NCI-H146 treated with DMSO at 0.1 percent for 48 hours (cell line): ENCODE measurements around the gene AKR1B1.
"Not testable (repeated sequence)": the region's sequence is repeated elsewhere in the genome, so short reads cannot be mapped to it uniquely, and the experiment has no call there.

Experiments
- DNase-seq: peaks from one replicate; lab custom pipeline; 2025; ENCODE audit not compliant: unreplicated experiment; lab: John Stamatoyannopoulos, UW

The AKR1B1 gene

DNA sequence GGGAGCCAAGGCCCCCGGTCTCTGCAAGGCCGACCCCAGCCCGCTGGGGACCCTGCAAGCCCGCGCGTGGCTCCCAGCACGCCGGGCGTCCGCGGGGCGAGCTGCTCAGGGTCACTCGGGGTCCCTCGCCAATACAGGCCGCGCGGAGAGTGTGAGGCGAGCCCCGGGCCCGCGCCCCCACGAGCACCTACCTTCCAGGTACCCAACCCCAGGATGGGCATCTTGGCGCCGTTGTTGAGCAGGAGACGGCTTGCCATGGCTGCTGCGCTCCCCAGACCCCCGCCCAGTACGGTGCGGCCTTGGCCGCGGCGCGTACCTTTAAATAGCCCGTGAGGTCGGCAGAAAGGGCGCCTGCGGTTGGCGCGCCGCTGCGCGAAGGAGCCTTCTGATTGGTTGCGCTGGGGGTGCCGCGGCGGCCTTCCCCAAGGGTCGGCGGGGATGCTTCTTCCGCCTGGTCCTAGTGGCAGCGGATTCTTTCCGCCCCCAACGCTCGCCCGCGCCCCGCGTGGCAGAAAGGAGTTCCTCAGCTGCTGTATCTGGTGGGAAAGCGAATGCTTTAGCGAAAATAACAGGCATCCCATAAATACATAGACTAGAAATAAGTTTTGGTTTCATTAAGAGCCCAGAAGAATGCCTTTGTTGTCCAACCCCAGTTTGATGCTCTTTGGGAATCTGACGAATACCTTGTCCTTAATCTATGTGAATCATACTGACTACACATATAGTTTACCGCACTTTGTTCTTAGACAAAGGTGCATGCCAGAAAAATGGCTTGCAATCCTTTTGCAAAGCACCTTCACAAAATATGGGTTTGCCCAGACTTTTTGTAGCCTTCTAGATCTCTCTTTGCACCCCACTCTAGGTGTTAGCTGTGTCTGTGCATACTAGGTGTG is at the start of gene AKR1B1:
AKR1B1 (minus strand) TSS at position 295 of the 893 bp plus-strand sequence; CDS start at position 257, 38 bp downstream.
- peak; percentile 84 for DNase-seq

DNA sequence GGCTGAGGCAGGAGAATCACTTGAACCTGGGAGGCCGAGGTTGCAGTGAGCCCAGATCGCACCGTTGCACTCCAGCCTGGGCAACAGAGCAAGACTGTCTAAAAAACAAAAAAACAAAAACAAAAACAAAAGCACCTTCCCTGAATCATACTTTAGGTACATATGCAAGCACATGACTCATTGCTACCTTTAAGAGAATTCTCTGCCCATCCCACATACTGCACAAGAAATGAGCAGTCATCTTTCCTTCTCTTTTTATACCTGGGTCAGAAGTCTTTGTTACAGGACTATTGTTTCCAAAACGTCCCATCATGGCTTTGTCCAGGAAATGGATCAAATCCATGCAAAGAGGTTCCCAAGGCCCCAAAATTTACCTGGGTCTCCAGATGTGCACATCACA is 47.0 kb upstream of the AKR1B1 start:
- DNase-seq, result no peak

DNA sequence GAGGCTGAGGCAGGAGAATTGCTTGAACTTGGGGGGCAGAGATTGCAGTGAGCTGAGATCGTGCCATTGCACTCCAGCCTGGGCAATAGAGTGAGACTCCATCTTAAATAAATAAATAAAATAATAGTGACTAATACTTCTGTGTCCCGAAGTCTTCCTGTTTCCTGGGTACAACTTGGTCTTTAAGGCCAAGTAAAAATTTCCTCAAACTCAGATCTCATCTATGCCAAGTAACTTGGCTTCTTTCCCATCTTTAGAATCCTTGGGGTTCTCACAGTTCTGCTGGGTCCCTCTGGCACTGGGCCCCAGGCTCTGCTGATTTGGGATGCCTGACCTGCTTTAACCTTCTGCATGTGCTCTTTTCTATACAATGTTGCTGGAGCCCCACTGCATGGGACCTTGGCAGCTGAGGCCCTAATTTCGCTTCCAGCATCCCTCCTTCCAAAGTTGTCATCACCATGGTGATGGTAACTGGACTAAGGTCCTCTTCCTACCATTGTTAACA is 45.8 kb upstream of the AKR1B1 start:
- DNase-seq, result no peak

- DNase-seq, result no peak
These were observed 43.8 kb upstream of the AKR1B1 start for GRCh38 chr7:134502463-134503371.

DNA sequence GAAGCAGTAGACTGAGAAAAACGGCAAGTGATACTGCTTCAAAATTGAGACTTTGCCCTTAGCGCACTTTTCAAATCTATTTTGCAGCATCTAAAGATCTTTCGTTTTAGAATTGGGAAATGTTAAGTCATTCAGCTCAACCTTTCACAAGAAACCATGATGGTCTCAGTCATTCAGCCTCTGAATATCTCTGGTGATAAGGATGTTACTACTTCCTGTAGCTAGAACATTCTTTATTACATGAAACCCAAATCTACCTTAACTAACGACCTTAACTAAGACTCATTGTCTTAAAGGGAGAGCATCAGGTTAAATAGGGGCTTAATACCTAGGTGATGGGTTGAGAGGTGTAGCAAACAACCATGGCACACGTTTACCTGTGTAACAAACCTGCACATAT is 42.1 kb upstream of the AKR1B1 start:
- DNase-seq, result no peak

- no peak for DNase-seq
These were observed 41.5 kb upstream of the AKR1B1 start for GRCh38 chr7:134500406-134500805.

GRCh38 chr7:134495546-134495945 is 36.6 kb upstream of the AKR1B1 start:
- DNase-seq, result no peak

GRCh38 chr7:134493091-134493490 is 34.2 kb upstream of the AKR1B1 start:
- no peak for DNase-seq

DNA sequence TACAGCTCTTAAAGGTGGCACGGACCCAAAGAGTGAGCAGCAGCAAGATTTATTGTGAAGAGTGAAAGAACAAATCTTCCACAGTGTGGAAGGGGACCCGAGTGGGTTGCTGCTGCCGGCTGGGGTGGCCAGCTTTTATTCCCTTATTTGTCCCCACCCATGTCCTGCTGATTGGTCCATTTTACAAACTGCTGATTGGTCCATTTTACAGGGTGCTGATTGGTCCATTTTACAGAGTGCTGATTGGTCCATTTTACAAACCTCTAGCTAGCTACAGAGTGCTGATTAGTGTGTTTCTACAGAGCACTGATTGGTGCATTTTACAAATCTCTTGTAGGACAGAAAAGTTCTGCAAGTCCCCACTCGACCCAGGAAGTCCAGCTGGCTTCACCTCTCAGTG is 28.8 kb upstream of the AKR1B1 start:
- not testable (repeated sequence) for DNase-seq

DNA sequence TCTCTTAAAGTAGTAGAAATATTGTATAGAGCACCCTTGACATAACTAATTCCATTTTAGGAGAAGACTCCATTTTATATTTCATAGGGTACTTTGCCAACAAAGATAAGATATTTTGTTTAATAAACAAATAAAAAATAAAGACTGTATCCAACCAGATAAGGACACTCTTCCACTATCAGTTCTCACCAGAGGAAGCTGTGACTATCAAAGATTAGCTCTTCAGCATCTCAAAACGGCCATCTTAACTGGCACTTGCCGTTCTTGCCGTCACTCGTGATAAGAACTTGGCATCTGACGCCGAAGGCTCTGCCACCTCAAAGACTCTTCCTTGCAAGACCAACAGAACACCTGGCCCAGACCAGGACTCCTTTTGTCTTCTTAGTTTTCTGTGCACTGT is 26.3 kb upstream of the AKR1B1 start:
- no peak for DNase-seq

GRCh38 chr7:134483296-134483695 is 24.4 kb upstream of the AKR1B1 start:
- no peak for DNase-seq

DNA sequence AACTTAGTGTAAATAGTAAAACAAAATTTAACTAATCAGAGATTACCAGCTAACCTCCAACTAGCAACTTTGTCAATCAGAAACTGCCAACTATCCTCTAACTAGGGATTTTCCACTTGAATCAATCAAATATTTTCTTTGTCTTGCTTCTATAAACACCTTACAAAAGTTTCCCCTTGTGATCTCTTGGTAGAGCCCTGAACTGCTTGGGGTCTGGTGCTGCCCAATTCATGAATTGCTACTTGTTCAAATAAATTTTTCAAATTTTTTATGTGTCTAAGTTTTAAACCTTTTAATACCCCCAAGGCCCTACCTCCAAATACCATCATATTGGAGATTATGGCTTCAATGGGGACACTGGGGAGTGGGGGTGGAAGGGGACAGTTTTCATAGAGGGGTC is 24.0 kb upstream of the AKR1B1 start:
- no peak for DNase-seq

- DNase-seq, result no peak
These were observed 22.3 kb upstream of the AKR1B1 start for GRCh38 chr7:134481167-134481566.

DNA sequence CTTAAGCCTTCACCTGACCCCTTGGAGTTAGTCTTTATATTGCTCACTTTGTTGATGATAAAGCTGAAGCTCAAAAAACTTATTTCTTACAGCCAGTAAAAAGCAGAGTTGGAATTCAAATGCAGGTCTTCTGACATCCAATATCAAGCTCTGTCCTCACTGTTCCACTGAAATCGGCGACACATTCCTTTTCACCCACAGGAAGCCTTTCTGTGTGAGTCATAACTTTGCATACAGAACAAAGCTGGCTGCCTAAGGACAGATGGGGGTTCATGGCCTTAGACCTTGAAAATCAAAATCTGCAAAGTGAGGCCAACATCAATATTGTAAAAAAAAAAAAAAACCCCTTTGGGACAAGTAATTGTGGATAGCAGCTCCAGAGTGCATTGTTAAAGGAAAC is 21.8 kb upstream of the AKR1B1 start:
- no peak for DNase-seq

- DNase-seq, result no peak
These were observed 21.3 kb upstream of the AKR1B1 start for GRCh38 chr7:134480202-134480601.

DNA sequence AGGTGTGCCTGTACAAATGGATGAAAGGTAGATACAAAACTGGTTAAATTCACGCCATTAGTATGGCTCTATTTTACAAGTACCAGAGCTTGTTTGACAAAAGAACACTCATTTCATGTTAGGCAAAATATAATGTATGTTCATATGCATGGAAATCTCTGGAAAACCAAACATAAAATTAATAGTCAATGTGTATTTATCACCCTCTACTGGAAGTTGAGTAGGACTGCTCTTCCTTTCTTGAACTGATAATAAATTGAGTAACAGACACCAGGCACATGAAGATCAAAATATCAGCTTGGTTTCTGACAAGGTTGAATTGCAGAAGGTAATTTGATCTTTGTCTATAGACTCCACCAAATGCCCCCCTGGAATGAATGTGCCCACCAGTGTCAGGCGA is 19.8 kb upstream of the AKR1B1 start:
- DNase-seq, result no peak

DNA sequence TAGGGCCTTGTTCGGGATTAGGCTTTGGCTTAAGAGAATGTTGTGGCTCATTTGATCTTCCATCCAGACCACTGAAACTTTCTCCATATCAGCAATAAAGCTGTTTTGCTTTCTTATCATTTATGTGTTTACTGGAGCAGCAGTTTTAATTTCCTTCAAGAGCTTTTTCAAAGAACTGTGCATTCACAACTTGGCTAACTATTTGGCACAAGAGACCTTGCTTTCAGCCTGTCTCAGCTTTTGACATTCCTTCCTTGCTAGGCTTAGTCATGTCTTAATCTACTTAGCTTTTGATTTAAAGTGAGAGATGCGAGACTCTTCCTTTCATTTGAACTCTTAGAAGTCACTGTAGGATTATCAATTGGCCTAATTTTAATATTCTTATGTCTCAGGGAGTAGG is 19.1 kb upstream of the AKR1B1 start:
- DNase-seq, result no peak

DNA sequence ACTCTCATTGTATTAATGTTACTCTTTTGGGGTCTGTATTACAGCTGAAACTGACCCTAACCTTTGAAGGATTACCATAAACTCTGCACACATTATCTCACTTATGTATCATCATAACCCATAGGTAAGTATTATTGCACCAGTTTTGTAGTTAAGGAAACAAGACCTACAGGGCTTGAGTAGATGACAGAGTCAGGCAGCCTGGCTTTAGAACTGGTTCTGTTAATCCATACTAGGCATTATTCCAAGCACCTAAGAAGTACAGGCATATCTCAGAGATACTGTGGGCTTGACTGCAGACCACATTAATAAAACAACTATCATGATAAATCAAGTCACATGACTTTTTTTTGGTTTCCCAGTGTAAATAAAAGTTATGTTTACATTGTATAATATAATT is 17.1 kb upstream of the AKR1B1 start:
- DNase-seq, result no peak

- no peak for DNase-seq
These were observed 15.9 kb upstream of the AKR1B1 start for GRCh38 chr7:134474828-134475227.

- no peak for DNase-seq
These were observed 15.0 kb upstream of the AKR1B1 start for GRCh38 chr7:134473861-134474291.

GRCh38 chr7:134472572-134473244 is 13.8 kb upstream of the AKR1B1 start:
- no peak for DNase-seq
